Measurements from ENCODE around the gene POU2AF2.

DNA sequence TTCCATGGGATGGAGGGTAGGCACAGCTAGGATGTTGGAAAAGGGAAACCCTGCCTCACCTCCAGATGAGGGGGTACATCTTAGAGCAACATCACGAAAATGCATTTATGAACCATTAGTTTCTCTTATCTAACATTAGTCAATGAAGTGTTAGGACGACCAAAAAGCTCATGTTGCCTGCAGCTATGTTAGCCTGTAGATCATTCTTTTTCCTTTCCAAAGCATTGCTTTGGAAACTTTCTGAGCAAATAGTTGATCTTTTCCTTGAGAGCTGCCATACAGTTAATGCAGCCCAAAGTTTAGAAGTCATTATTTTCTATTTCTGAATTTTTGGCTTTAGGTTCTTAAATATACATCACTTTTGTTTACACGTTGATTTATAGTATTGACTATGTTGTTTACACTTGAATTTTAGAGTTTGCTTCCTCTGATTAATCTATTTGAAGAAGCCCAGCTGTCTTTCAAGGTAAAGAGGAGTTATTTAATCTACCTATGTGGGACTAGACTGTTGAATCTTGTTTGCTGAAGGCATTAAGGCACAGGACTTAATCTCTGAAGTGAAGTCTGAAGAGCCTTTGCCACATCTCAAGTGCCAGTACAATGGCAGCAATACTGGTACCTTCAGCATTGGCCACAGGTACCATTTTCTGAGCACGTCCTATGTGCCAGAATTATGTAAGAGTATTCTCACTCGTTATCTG lies 63.8 kb downstream of the POU2AF2 start:
- TF ChIP-seq, protein P1, sequence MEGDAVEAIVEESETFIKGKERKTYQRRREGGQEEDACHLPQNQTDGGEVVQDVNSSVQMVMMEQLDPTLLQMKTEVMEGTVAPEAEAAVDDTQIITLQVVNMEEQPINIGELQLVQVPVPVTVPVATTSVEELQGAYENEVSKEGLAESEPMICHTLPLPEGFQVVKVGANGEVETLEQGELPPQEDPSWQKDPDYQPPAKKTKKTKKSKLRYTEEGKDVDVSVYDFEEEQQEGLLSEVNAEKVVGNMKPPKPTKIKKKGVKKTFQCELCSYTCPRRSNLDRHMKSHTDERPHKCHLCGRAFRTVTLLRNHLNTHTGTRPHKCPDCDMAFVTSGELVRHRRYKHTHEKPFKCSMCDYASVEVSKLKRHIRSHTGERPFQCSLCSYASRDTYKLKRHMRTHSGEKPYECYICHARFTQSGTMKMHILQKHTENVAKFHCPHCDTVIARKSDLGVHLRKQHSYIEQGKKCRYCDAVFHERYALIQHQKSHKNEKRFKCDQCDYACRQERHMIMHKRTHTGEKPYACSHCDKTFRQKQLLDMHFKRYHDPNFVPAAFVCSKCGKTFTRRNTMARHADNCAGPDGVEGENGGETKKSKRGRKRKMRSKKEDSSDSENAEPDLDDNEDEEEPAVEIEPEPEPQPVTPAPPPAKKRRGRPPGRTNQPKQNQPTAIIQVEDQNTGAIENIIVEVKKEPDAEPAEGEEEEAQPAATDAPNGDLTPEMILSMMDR (conservative IDR thresholded peaks at IDR 0.05) = no peak
- no peak for TF ChIP-seq EZH2 (IDR thresholded peaks at IDR 0.05; ENCODE audit: low read depth)
